ENCODE measurements around the gene FAM171A1. TPM values are rescaled to one million over a fixed set of nuclear protein-coding genes. Genes with fewer than 3 reads are reported as not detected.

Gene FAM171A1
- total RNA-seq, 2 donors from 2014 or later: 36.5 to 39.0 TPM

GRCh38 chr10:15253951-15254807 is 116.9 kb downstream of the FAM171A1 start:
- Histone ChIP-seq H3K27me3 (ENCODE audit: control insufficient read depth, insufficient read depth, low read length, poor library complexity, severe bottlenecking) (no peaks in the 10 kb centered on the region), H3K27ac (ENCODE audit: low read depth, low read length) (no peak overlapping the region), H3K4me1 (ENCODE audit: control insufficient read depth, insufficient read depth, low read length) (peaks cover 15% of the 10 kb centered on the region), H3K9me3 (ENCODE audit: control insufficient read depth, low read length) (no peaks in the 10 kb centered on the region), H3K36me3 (ENCODE audit: control insufficient read depth, insufficient read depth, low read length) (peaks cover 14% of the 10 kb centered on the region), H3K4me3 (ENCODE audit: low read length) (peak overlapping the region; percentile 30), H3K9ac (ENCODE audit: extremely low read depth, low read length, poor library complexity, severe bottlenecking) (no peak overlapping the region)
- Mint-ChIP-seq H3K27ac (peak overlapping the region; percentile 23), H3K27me3 (ENCODE audit: insufficient read depth) (no peaks in the 10 kb centered on the region), H3K4me1 (peaks cover 31% of the 10 kb centered on the region), H3K36me3 (ENCODE audit: low read depth) (peaks cover 3% of the 10 kb centered on the region), H3K9me3 (no peaks in the 10 kb centered on the region), H3K4me3 (peak overlapping the region; percentile 17)
- WGBS, 2 experiments (ENCODE audit: insufficient coverage in 1 of 2, insufficient read length in 1 of 2): 71 to 73% methylated on average over 9 to 14 of the region's 16 CpGs
- no peak for TF ChIP-seq CTCF (conservative IDR thresholded peaks at IDR 0.05)
- DNase-seq: no peak

GRCh38 chr10:15252396-15252795 is 118.7 kb downstream of the FAM171A1 start:
- H3K4me3 Mint-ChIP-seq: no peak overlapping the region
- Histone ChIP-seq H3K27me3 (ENCODE audit: control insufficient read depth, insufficient read depth, low read length, poor library complexity, severe bottlenecking) (no peaks in the 10 kb centered on the region), H3K9me3 (ENCODE audit: control insufficient read depth, low read length) (no peaks in the 10 kb centered on the region), H3K4me3 (ENCODE audit: low read length) (no peak overlapping the region), H3K4me1 (ENCODE audit: control insufficient read depth, insufficient read depth, low read length) (peaks cover 15% of the 10 kb centered on the region), H3K9ac (ENCODE audit: extremely low read depth, low read length, poor library complexity, severe bottlenecking) (no peak overlapping the region), H3K27ac (ENCODE audit: low read depth, low read length) (no peak overlapping the region), H3K36me3 (ENCODE audit: control insufficient read depth, insufficient read depth, low read length) (peaks cover 28% of the 10 kb centered on the region)
- TF ChIP-seq CTCF (conservative IDR thresholded peaks at IDR 0.05): peak; percentile 3
- H3K27me3 Mint-ChIP-seq (ENCODE audit: insufficient read depth): no peaks in the 10 kb centered on the region
- peaks cover 17% of the 10 kb centered on the region for H3K36me3 Mint-ChIP-seq (ENCODE audit: low read depth)
- WGBS, 2 experiments (ENCODE audit: insufficient coverage in 1 of 2, insufficient read length in 1 of 2): 96% methylated on average over 9 to 11 of the region's 11 CpGs
- H3K27ac Mint-ChIP-seq: peak overlapping the region; percentile 7
- DNase-seq: no peak
- H3K4me1 Mint-ChIP-seq: peaks cover 31% of the 10 kb centered on the region
- H3K9me3 Mint-ChIP-seq: no peaks in the 10 kb centered on the region

DNA sequence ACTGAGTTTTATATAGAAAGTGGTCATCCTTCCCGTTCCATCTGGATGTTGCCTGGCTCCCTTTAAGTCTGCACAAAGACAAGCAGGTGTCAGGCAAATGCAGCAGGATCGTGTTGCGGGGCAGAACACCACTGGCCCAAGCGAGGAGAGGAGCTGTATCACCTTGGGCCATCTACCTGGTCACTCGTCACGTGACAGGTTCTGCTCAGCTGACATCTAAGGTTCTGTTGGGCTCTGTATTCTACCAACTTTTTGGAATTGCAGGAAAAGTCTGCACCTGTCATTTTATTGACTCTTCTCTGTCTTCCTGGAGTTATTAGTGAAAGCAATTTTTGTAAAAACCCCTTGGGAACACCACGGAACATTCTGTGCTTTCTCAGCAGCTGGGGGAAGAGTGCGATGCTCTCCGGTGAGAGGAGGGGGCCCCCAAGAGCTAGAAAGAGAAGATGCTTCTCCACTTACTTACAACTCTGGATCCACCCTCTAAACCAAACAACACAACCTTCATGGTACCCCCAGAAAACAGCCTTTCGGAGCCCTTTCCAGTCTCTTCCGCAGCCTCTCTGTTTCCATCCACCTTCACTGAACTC is 119.2 kb downstream of the FAM171A1 start:
- Histone ChIP-seq H3K4me3 (ENCODE audit: low read length) (no peak overlapping the region), H3K36me3 (ENCODE audit: control insufficient read depth, insufficient read depth, low read length) (peaks cover 33% of the 10 kb centered on the region), H3K27me3 (ENCODE audit: control insufficient read depth, insufficient read depth, low read length, poor library complexity, severe bottlenecking) (no peaks in the 10 kb centered on the region), H3K9me3 (ENCODE audit: control insufficient read depth, low read length) (no peaks in the 10 kb centered on the region), H3K27ac (ENCODE audit: low read depth, low read length) (no peak overlapping the region), H3K4me1 (ENCODE audit: control insufficient read depth, insufficient read depth, low read length) (peaks cover 10% of the 10 kb centered on the region), H3K9ac (ENCODE audit: extremely low read depth, low read length, poor library complexity, severe bottlenecking) (no peak overlapping the region)
- Mint-ChIP-seq H3K27me3 (ENCODE audit: insufficient read depth) (no peaks in the 10 kb centered on the region), H3K9me3 (no peaks in the 10 kb centered on the region), H3K27ac (peak overlapping the region; percentile 7), H3K4me1 (peaks cover 29% of the 10 kb centered on the region), H3K36me3 (ENCODE audit: low read depth) (peaks cover 20% of the 10 kb centered on the region), H3K4me3 (no peak overlapping the region)
- no peak for DNase-seq
- WGBS, 2 experiments (ENCODE audit: insufficient coverage in 1 of 2, insufficient read length in 1 of 2): 89 to 91% methylated on average over 9 to 11 of the region's 11 CpGs
- TF ChIP-seq CTCF (conservative IDR thresholded peaks at IDR 0.05): peak; percentile 11
